Aorta (tissue), 5 donors: ENCODE measurements around the gene MAGEF1. TPM values are rescaled to one million over a fixed set of nuclear protein-coding genes. Genes with fewer than 3 reads are reported as not detected.

Experiments used
- ATAC-seq: fragments of 200-7000 bp; cut with Tn5 transposase; one replicate; pipeline ENCODE4 v1.9.1; 2022; ENCODE audit warnings: moderate library complexity; ENCODE audit not compliant: low FRiP score
- DNase-seq, 2 donors: peaks; one replicate each; pipeline ENCODE4 v3.0.0-alpha.2; 2020
- H3K27ac ChIP-seq, 2 donors: one replicate each; pipeline ENCODE4 v1.5.1; 2013; ENCODE audit warnings: low read length in 2 of 2, mild to moderate bottlenecking in 2 of 2, moderate library complexity in 2 of 2, control low read depth in 1 of 2, inconsistent platforms in 1 of 2, low read depth in 1 of 2
- H3K27me3 ChIP-seq, 2 donors: one replicate each; pipeline ENCODE4 v1.6.1; 2013; ENCODE audit warnings: control low read depth in 1 of 2, low read length in 1 of 2, mild to moderate bottlenecking in 1 of 2, moderate library complexity in 1 of 2; ENCODE audit not compliant: insufficient read depth in 2 of 2, control insufficient read depth in 1 of 2
- H3K36me3 ChIP-seq, 2 donors: one replicate each; pipeline ENCODE4 v1.6.1; 2013; ENCODE audit warnings: control low read depth in 1 of 2, low read length in 1 of 2, mild to moderate bottlenecking in 1 of 2; ENCODE audit not compliant: insufficient read depth in 2 of 2, control insufficient read depth in 1 of 2
- H3K4me1 ChIP-seq, 2 donors: one replicate each; pipeline ENCODE4 v1.6.1; 2013; ENCODE audit warnings: low read length in 2 of 2, control low read depth in 1 of 2, mild to moderate bottlenecking in 1 of 2, moderate library complexity in 1 of 2; ENCODE audit not compliant: insufficient read depth in 2 of 2, control insufficient read depth in 1 of 2
- H3K4me3 ChIP-seq, 2 donors: one replicate each; pipeline ENCODE4 v1.5.1; 2013; ENCODE audit warnings: low read length in 2 of 2, control low read depth in 1 of 2, mild to moderate bottlenecking in 1 of 2
- H3K9me3 ChIP-seq: one replicate; pipeline ENCODE4 v1.6.1; 2013; ENCODE audit warnings: mild to moderate bottlenecking, low read length; ENCODE audit not compliant: control insufficient read depth
- WGBS, 2 donors: extraction: QIAGEN DNeasy Blood & Tissue Kit; methylation state at CpG; one replicate each; pipeline ENCODE4 v1.1.7; 2013; 5-methylcytosine and 5-hydroxymethylcytosine counted together
- intact Hi-C, 2 donors: fragments of 100-400 bp; cut with DNase I; formaldehyde crosslinking; loops; one replicate each; pipeline versions ENCODE4 v1.14.2 to v1.15.0; 2022
- polyA plus RNA-seq, 2 donors: library from polyadenylated mRNA; stranded (reverse); fragments of 200-250 nt; gene quantifications; one replicate each; pipeline ENCODE4 v1.2.3, GENCODE V29; 2013
- total RNA-seq, 2 donors: library from RNA; stranded (reverse); fragmentation: NEBNext Ultra II Directional; extraction: Animal tissue kit (Norgen Biotek cat#: 25700); gene quantifications; one replicate each; pipeline ENCODE4 v1.2.1, GENCODE V29; 2021
- donor health status: healthy with polysubstance abuse.
- donor health status: Bipolar disorder and iron deficiency.
- donor health status: DM: no; HTN: no; CAD: no.
- donor health status: DM: no; HTN: no; CAD: no.
- donor health status: DM: yes; HTN: yes; CAD: no.

MAGEF1 gene
- total and polyA plus RNA-seq, 4 donors: 17.9 to 34.2 (median 23.2) TPM

GRCh38 chr3:184738506-184738890 is 26.6 kb upstream of the MAGEF1 start:
- Histone ChIP-seq H3K9me3 (no peaks in the 10 kb centered on the region), H3K27ac (no peak overlapping the region), H3K36me3 (no peaks in the 10 kb centered on the region), H3K4me3 (no peak overlapping the region), H3K4me1 (no peaks in the 10 kb centered on the region), H3K27me3 (peaks cover 0 to 2% of the 10 kb centered on the region in 2 donors)
- 58 to 64% methylated on average over 8 of the region's 8 CpGs for WGBS, 2 donors
- intact Hi-C loops: no loop called here
- DNase-seq (no peak), ATAC-seq (no peak)

- 22 to 25% methylated on average over 15 of the region's 15 CpGs for WGBS, 2 donors
- no peak overlapping the region for H3K4me3 ChIP-seq
- H3K9me3 ChIP-seq: no peaks in the 10 kb centered on the region
- no peak overlapping the region for H3K27ac ChIP-seq
- DNase-seq (no peak), ATAC-seq (no peak)
- no peaks in the 10 kb centered on the region for H3K4me1 ChIP-seq
- H3K27me3 ChIP-seq: peaks cover 0 to 2% of the 10 kb centered on the region in 2 donors
- H3K36me3 ChIP-seq: no peaks in the 10 kb centered on the region
- intact Hi-C loops: no loop called here
Measured at GRCh38 chr3:184737641-184738505, 26.0 kb upstream of the MAGEF1 start.

- H3K36me3 ChIP-seq: no peaks in the 10 kb centered on the region
- H3K27me3 ChIP-seq: peaks cover 0 to 2% of the 10 kb centered on the region in 2 donors
- H3K4me3 ChIP-seq: no peak overlapping the region
- DNase-seq (no peak), ATAC-seq (no peak)
- no peaks in the 10 kb centered on the region for H3K9me3 ChIP-seq
- no peaks in the 10 kb centered on the region for H3K4me1 ChIP-seq
- intact Hi-C loops: no loop called here
- 96 to 98% methylated on average over 3 of the region's 3 CpGs for WGBS, 2 donors
- H3K27ac ChIP-seq: no peak overlapping the region
Measured at GRCh38 chr3:184737063-184737462, 25.2 kb upstream of the MAGEF1 start.

- DNase-seq (no peak), ATAC-seq (no peak)
- no peak overlapping the region for H3K4me3 ChIP-seq
- intact Hi-C loops: no loop called here
- no peaks in the 10 kb centered on the region for H3K36me3 ChIP-seq
- H3K4me1 ChIP-seq: no peaks in the 10 kb centered on the region
- 92 to 93% methylated on average over 14 of the region's 14 CpGs for WGBS, 2 donors
- no peaks in the 10 kb centered on the region for H3K9me3 ChIP-seq
- no peak overlapping the region for H3K27ac ChIP-seq
- H3K27me3 ChIP-seq: peaks cover 0 to 2% of the 10 kb centered on the region in 2 donors
Measured at GRCh38 chr3:184734903-184735701, 23.2 kb upstream of the MAGEF1 start.

GRCh38 chr3:184733971-184734608 is 22.2 kb upstream of the MAGEF1 start:
- WGBS, 2 donors: 94 to 96% methylated on average over 8 of the region's 8 CpGs
- DNase-seq (no peak), ATAC-seq (no peak)
- Histone ChIP-seq H3K27ac (no peak overlapping the region), H3K4me3 (no peak overlapping the region), H3K9me3 (no peaks in the 10 kb centered on the region), H3K27me3 (peaks cover 0 to 2% of the 10 kb centered on the region in 2 donors), H3K4me1 (no peaks in the 10 kb centered on the region), H3K36me3 (no peaks in the 10 kb centered on the region)
- intact Hi-C loops: no loop called here

- intact Hi-C loops: no loop called here
- Histone ChIP-seq H3K4me3 (no peak overlapping the region), H3K4me1 (no peaks in the 10 kb centered on the region), H3K27ac (no peak overlapping the region), H3K36me3 (no peaks in the 10 kb centered on the region), H3K27me3 (no peaks in the 10 kb centered on the region), H3K9me3 (no peaks in the 10 kb centered on the region)
- WGBS, 2 donors: 95 to 98% methylated on average over 4 of the region's 4 CpGs
- ATAC-seq (no peak), DNase-seq (no peak)
Measured at GRCh38 chr3:184733181-184733580, 21.3 kb upstream of the MAGEF1 start.

- H3K27me3 ChIP-seq: no peaks in the 10 kb centered on the region
- H3K4me1 ChIP-seq: no peaks in the 10 kb centered on the region
- H3K9me3 ChIP-seq: no peaks in the 10 kb centered on the region
- no peaks in the 10 kb centered on the region for H3K36me3 ChIP-seq
- intact Hi-C loops: no loop called here
- no peak for DNase-seq
- no peak overlapping the region for H3K27ac ChIP-seq
- no peak for ATAC-seq
- WGBS, 2 donors: 47 to 51% methylated on average over 11 of the region's 11 CpGs
- H3K4me3 ChIP-seq: no peak overlapping the region
Measured at GRCh38 chr3:184731786-184732537, 20.1 kb upstream of the MAGEF1 start.

GRCh38 chr3:184730924-184731323 is 19.1 kb upstream of the MAGEF1 start:
- Histone ChIP-seq H3K27me3 (no peaks in the 10 kb centered on the region), H3K9me3 (no peaks in the 10 kb centered on the region), H3K4me1 (no peaks in the 10 kb centered on the region), H3K4me3 (no peak overlapping the region), H3K36me3 (no peaks in the 10 kb centered on the region), H3K27ac (no peak overlapping the region)
- WGBS, 2 donors: 93 to 95% methylated on average over 2 of the region's 2 CpGs
- ATAC-seq: no peak
- DNase-seq: no peak
- intact Hi-C loops: no loop called here
